Measurements from ENCODE around the gene CETP. TPM values are rescaled to one million over a fixed set of nuclear protein-coding genes. Genes with fewer than 3 reads are reported as not detected.

CETP gene
- total RNA-seq, 4 donors from 2014 or later: 0.52 to 0.79 TPM; not detected in 2

DNA sequence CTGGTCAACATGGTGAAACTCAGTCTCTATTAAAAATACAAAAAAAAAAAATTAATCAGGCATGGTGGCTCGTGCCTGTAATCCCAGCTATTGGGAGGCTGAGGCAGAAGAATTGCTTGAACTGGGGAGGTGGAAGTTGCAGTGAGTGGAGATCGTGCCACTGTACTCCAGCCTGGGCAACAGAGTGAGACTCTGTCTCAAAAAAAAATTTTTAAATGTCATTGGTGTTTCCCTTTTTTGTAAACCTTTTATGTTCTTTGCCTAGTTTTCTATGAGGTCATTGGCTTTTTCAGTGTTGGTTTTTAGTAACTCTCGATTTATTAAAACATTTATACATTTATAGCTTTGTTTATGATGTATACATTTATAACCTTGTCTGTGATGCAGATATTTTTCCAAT is 45.8 kb downstream of the CETP start:
- intact Hi-C loops (cut with DNase I; ENCODE audit: low total_unique reads): no loop called here
- TF ChIP-seq, protein P1, sequence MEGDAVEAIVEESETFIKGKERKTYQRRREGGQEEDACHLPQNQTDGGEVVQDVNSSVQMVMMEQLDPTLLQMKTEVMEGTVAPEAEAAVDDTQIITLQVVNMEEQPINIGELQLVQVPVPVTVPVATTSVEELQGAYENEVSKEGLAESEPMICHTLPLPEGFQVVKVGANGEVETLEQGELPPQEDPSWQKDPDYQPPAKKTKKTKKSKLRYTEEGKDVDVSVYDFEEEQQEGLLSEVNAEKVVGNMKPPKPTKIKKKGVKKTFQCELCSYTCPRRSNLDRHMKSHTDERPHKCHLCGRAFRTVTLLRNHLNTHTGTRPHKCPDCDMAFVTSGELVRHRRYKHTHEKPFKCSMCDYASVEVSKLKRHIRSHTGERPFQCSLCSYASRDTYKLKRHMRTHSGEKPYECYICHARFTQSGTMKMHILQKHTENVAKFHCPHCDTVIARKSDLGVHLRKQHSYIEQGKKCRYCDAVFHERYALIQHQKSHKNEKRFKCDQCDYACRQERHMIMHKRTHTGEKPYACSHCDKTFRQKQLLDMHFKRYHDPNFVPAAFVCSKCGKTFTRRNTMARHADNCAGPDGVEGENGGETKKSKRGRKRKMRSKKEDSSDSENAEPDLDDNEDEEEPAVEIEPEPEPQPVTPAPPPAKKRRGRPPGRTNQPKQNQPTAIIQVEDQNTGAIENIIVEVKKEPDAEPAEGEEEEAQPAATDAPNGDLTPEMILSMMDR (IDR thresholded peaks at IDR 0.05): no peak
- TF ChIP-seq POLR2A (IDR thresholded peaks at IDR 0.05): no peak
- H3K4me3 ChIP-seq (ENCODE audit: low read depth, poor library complexity, severe bottlenecking): no peak overlapping the region
- WGBS, 2 donors: 91 to 95% methylated on average over 3 of the region's 3 CpGs
- no peak for DNase-seq (ENCODE audit: low spot score in 2 of 2)

GRCh38 chr16:57008440-57008839 is 46.7 kb downstream of the CETP start:
- no peak for TF ChIP-seq POLR2A (IDR thresholded peaks at IDR 0.05)
- TF ChIP-seq, protein P1 (IDR thresholded peaks at IDR 0.05): no peak
- DNase-seq (ENCODE audit: low spot score in 2 of 2): no peak
- intact Hi-C loops (cut with DNase I; ENCODE audit: low total_unique reads): no loop called here

DNA sequence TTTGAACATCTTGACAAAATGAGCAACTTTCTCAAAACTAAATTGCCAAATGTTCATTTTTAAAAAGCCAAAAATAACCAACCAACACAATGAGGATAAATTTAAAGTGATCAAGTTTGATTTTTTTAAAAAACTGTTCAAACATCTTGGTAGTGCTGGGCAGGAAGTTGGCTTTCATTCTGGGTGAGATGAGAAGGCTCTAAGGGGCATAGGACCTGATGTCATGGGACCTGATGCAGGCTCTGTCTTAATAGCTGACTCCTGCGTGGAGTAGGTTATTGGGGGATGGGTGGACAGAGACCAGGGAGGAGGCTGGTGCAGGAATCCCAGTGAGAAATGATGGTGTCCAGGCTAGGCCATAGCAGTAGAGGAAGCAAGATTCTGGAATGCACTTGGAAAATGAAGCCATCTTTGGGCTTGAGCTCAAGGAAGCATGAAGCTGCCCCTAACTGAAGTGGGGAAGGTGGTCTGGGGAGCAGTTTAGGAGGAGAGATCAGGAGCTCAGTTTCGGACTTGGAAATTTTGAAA is 48.0 kb downstream of the CETP start:
- DNase-seq (ENCODE audit: low spot score in 2 of 2): peak in 1 of 2 donors; percentile 71
- intact Hi-C loops (cut with DNase I; ENCODE audit: low total_unique reads): no loop called here
- 89 to 91% methylated on average over 2 of the region's 2 CpGs for WGBS, 2 donors
- TF ChIP-seq POLR2A (IDR thresholded peaks at IDR 0.05): no peak
- TF ChIP-seq, protein P1 (IDR thresholded peaks at IDR 0.05): no peak
- H3K4me3 ChIP-seq (ENCODE audit: low read depth, poor library complexity, severe bottlenecking): no peak overlapping the region

More at GRCh38 chr16:57008440-57008839, 46.7 kb downstream of the CETP start:
- H3K4me3 ChIP-seq (ENCODE audit: low read depth, poor library complexity, severe bottlenecking): no peak overlapping the region
- 96 to 97% methylated on average over 1 of the region's 1 CpG for WGBS, 2 donors

- intact Hi-C loops (cut with DNase I; ENCODE audit: low total_unique reads): no loop called here
- TF ChIP-seq POLR2A (IDR thresholded peaks at IDR 0.05): no peak
- 91 to 92% methylated on average over 13 of the region's 13 CpGs for WGBS, 2 donors
Observed at GRCh38 chr16:57012353-57012752, 50.6 kb downstream of the CETP start.

DNA sequence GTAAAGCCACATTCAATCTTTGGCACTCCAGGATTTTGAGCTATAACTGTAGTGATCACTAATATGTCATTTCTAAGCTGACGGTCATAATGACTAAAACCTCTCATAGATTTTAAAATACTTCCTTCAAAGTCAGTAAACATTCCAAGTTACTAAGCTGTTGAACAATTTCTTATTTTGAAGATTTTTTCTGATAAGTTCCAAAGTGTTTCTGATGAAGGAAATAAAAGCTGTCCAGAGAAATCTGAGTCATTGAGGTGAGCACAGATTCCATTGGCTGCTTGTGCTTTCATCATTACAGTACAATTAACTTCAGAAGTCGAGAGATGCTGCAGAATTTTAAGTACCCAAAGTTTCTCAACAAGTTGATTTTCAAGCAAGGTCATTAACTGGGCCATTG is 51.5 kb downstream of the CETP start:
- no peak overlapping the region for H3K4me3 ChIP-seq (ENCODE audit: low read depth, poor library complexity, severe bottlenecking)
- WGBS, 2 donors: 72 to 73% methylated on average over 2 of the region's 2 CpGs
- no peak for DNase-seq (ENCODE audit: low spot score in 2 of 2)
- TF ChIP-seq, protein P1 (IDR thresholded peaks at IDR 0.05): no peak
- TF ChIP-seq POLR2A (IDR thresholded peaks at IDR 0.05): no peak
- intact Hi-C loops (cut with DNase I; ENCODE audit: low total_unique reads): no loop called here

More at GRCh38 chr16:57012353-57012752, 50.6 kb downstream of the CETP start:
- peak in 1 of 2 donors; percentile 57 for DNase-seq (ENCODE audit: low spot score in 2 of 2)
- no peak overlapping the region for H3K4me3 ChIP-seq (ENCODE audit: low read depth, poor library complexity, severe bottlenecking)

DNA sequence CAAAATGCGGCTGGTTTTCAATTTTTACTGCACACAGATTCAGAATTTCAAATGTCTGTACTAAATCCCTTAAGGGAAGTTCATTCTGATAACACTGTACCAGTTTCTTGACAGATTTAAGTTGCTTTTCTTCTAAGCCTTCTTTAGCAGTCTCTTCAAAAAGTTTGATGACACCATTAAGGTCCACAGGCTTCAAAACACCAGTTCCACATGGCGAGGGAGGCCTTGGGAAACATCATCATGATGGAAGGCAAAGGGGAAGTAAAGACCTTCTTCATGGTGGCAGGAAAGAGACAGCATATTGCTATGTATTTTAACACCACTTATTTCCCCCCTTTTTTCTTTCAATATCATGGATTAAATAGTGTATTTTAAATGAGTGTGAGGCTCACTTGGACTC is 52.2 kb downstream of the CETP start:
- no peak for TF ChIP-seq POLR2A (IDR thresholded peaks at IDR 0.05)
- TF ChIP-seq, protein P1 (IDR thresholded peaks at IDR 0.05): no peak
- intact Hi-C loops (cut with DNase I; ENCODE audit: low total_unique reads): no loop called here
- no peak overlapping the region for H3K4me3 ChIP-seq (ENCODE audit: low read depth, poor library complexity, severe bottlenecking)
- WGBS, 2 donors: 86 to 95% methylated on average over 2 of the region's 2 CpGs
- DNase-seq (ENCODE audit: low spot score in 2 of 2): peak in 1 of 2 donors; percentile 5

All from lower leg skin (tissue), 4 donors.